OCI-LY1 (cell line): ENCODE results near the gene ATP11B.

Source experiments
- H2AFZ ChIP-seq: fragments of 200-600 bp; sonication (generic), shearing (Covaris generic); 2 replicates; pipeline ENCODE4 v1.6.0; 2014; ENCODE audit warnings: antibody characterized with exemption, mild to moderate bottlenecking, low read length
- H3F3A ChIP-seq: fragments of 200-600 bp; sonication (generic), shearing (Covaris generic); 2 replicates; pipeline ENCODE4 v1.6.0; 2014; ENCODE audit warnings: mild to moderate bottlenecking, antibody characterized with exemption, low read length, moderate library complexity; ENCODE audit not compliant: insufficient read depth
- H3K27ac ChIP-seq: fragments of 200-600 bp; sonication (generic); 2 replicates; pipeline ENCODE4 v1.5.1; 2014; ENCODE audit warnings: low read length, mixed run types, mild to moderate bottlenecking, low read depth; ENCODE audit not compliant: poor library complexity, severe bottlenecking
- H3K27me3 ChIP-seq: fragments of 200-600 bp; sonication (generic); 2 replicates; pipeline ENCODE4 v1.6.0; 2014; ENCODE audit warnings: antibody characterized with exemption, mild to moderate bottlenecking, low read length, moderate library complexity; ENCODE audit not compliant: insufficient read depth
- H3K36me3 ChIP-seq: fragments of 200-600 bp; sonication (generic); 2 replicates; pipeline ENCODE4 v1.6.1; 2014; ENCODE audit warnings: mild to moderate bottlenecking, antibody characterized with exemption, low read length, moderate library complexity, mixed read lengths; ENCODE audit not compliant: insufficient read depth
- H3K4me1 ChIP-seq: fragments of 200-600 bp; sonication (generic); 2 replicates; pipeline ENCODE4 v1.5.1; 2014; ENCODE audit warnings: mild to moderate bottlenecking, low read length, moderate library complexity; ENCODE audit not compliant: insufficient read depth, severe bottlenecking
- H3K4me2 ChIP-seq: fragments of 200-600 bp; sonication (generic), shearing (Covaris generic); 2 replicates; pipeline ENCODE4 v1.6.1; 2014; ENCODE audit warnings: low read length
- H3K4me3 ChIP-seq: fragments of 200-600 bp; sonication (generic); 2 replicates; pipeline ENCODE4 v1.5.1; 2014; ENCODE audit warnings: low read length, low read depth, mild to moderate bottlenecking, mixed read lengths; ENCODE audit not compliant: poor library complexity, severe bottlenecking
- H3K79me2 ChIP-seq: fragments of 200-600 bp; shearing (Covaris generic); 2 replicates; pipeline ENCODE4 v1.6.1; 2016; ENCODE audit warnings: mixed run types, low read length, mixed read lengths; ENCODE audit not compliant: insufficient read depth
- H3K9ac ChIP-seq: fragments of 200-600 bp; sonication (generic), shearing (Covaris generic); 2 replicates; pipeline ENCODE4 v1.6.1; 2014; ENCODE audit warnings: mild to moderate bottlenecking, low read length, mixed read lengths
- H3K9me2 ChIP-seq: fragments of 200-600 bp; sonication (generic), shearing (Covaris generic); 2 replicates; pipeline ENCODE4 v1.6.1; 2014; ENCODE audit warnings: low read depth, mild to moderate bottlenecking, low read length, mixed read lengths
- H3K9me3 ChIP-seq: fragments of 200-600 bp; shearing (Covaris generic); 2 replicates; pipeline ENCODE4 v1.6.1; 2014; ENCODE audit warnings: low read length, mixed read lengths
- H4K20me1 ChIP-seq: fragments of 200-600 bp; sonication (generic), shearing (Covaris generic); 2 replicates; pipeline ENCODE4 v1.6.0; 2016; ENCODE audit warnings: mild to moderate bottlenecking, low read length; ENCODE audit not compliant: insufficient read depth
- CTCF ChIP-seq: fragments of 200-600 bp; sonication (generic), shearing (Covaris generic); IDR thresholded peaks from 2 replicates; pipeline ENCODE4 v1.5.1; 2017; ENCODE audit warnings: mild to moderate bottlenecking, antibody characterized with exemption, low read length, moderate library complexity, mixed read lengths
- EZH2 ChIP-seq: fragments of 200-600 bp; sonication (generic), shearing (Covaris generic); IDR thresholded peaks from 2 replicates; pipeline ENCODE4 v1.8.0; 2017; ENCODE audit warnings: borderline replicate concordance, mixed run types, mild to moderate bottlenecking, antibody characterized with exemption, low read length, moderate library complexity, mixed read lengths

Gene ATP11B

DNA sequence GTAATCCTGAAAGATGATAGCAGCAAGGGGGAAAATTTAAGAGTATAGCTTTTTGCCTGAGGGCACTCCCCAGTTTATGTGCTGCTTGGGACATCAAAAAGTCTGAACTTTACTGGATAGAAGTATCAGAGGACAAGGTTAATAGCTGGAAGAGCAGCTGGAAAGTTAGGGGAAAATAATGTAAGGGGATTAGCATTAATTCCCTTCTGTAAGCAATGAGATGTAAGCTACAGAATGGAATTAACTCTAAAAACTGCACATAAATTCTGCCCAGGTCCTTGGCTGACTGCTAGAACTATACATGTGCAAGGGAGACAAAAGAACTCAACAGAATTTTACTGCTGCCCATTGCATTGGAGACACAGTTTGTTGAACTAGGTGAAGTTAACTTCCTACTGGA lies 55.6 kb downstream of the ATP11B start:
- Histone ChIP-seq H4K20me1 (no peaks in the 10 kb centered on the region), H3K4me1 (no peaks in the 10 kb centered on the region), H2AFZ (no peak overlapping the region), H3K27ac (no peak overlapping the region), H3K79me2 (no peaks in the 10 kb centered on the region), H3K9me2 (no peaks in the 10 kb centered on the region), H3F3A (no peaks in the 10 kb centered on the region), H3K4me2 (no peak overlapping the region), H3K4me3 (no peak overlapping the region), H3K9ac (no peak overlapping the region), H3K36me3 (peaks cover 89% of the 10 kb centered on the region), H3K9me3 (no peaks in the 10 kb centered on the region; the same call in 1 of the 2 replicates), H3K27me3 (no peaks in the 10 kb centered on the region)
- TF ChIP-seq EZH2 = no peak
- TF ChIP-seq CTCF = no peak

DNA sequence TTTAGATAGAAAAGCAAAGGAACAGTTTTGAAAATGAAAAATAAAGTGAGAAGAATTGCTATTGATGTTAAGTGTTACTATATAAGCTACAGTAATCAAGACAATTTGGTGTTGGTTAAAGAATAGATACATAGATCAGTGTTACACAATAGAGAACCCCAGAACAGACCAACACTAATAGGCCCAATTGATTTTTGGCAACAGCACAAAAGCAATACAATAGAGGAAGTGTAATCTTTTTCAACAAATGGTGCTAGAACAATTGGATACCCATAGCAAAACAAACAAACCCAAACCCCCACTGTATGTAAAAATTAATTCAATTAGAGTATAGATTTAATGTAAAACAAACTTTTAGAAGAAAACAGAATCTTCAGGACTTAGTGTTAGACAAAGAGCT lies 61.8 kb downstream of the ATP11B start:
- no peaks in the 10 kb centered on the region for H3F3A ChIP-seq
- H3K79me2 ChIP-seq = no peaks in the 10 kb centered on the region
- no peak overlapping the region for H3K4me2 ChIP-seq
- H3K4me1 ChIP-seq = no peaks in the 10 kb centered on the region
- H3K36me3 ChIP-seq = peaks cover 71% of the 10 kb centered on the region
- H3K9ac ChIP-seq = no peak overlapping the region
- H3K4me3 ChIP-seq = no peak overlapping the region
- TF ChIP-seq EZH2 (no peak), CTCF (no peak)
- no peak overlapping the region for H2AFZ ChIP-seq
- H3K9me3 ChIP-seq = no peaks in the 10 kb centered on the region
- no peak overlapping the region for H3K27ac ChIP-seq
- H3K9me2 ChIP-seq = no peaks in the 10 kb centered on the region
- no peaks in the 10 kb centered on the region for H4K20me1 ChIP-seq
- no peaks in the 10 kb centered on the region for H3K27me3 ChIP-seq

DNA sequence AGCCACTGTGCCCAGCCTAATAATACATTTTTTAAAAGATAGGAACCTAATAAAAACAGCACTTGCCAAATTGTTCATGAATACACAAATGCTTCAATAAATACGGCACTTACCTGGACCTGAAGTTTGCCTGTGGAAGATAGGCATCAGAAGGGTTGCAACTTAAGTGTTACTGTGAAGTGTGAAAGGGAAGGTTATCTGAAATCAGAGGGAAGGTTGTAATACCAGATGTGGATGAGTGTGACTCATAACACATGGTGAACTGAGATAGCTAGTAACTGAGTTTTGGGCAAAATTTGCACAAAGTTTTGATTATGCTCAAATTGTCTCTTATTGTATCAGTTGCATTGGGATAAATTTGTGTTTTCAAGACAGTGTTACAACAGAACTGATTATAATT lies 68.0 kb downstream of the ATP11B start:
- Histone ChIP-seq H3K4me1 (no peaks in the 10 kb centered on the region), H2AFZ (no peak overlapping the region), H3K9ac (no peak overlapping the region), H3K79me2 (no peaks in the 10 kb centered on the region), H3K27me3 (no peaks in the 10 kb centered on the region), H3K9me3 (no peaks in the 10 kb centered on the region), H3F3A (peaks cover 6% of the 10 kb centered on the region; the same call in 1 of the 2 replicates), H3K9me2 (no peaks in the 10 kb centered on the region), H3K27ac (no peak overlapping the region), H4K20me1 (no peaks in the 10 kb centered on the region; the same call in 1 of the 2 replicates), H3K4me2 (no peak overlapping the region), H3K36me3 (peaks cover 61% of the 10 kb centered on the region), H3K4me3 (no peak overlapping the region)
- TF ChIP-seq CTCF = no peak
- no peak for TF ChIP-seq EZH2
